ENCODE data around the gene SRGAP3.
"Not testable (repeated sequence)": the region's sequence is repeated elsewhere in the genome, so short reads cannot be mapped to it uniquely, and the experiment has no call there.

SRGAP3 gene

GRCh38 chr3:9087831-9088413 lies 161.5 kb downstream of the SRGAP3 start:
- no peak for DNase-seq (ENCODE audit: low spot score)

DNA sequence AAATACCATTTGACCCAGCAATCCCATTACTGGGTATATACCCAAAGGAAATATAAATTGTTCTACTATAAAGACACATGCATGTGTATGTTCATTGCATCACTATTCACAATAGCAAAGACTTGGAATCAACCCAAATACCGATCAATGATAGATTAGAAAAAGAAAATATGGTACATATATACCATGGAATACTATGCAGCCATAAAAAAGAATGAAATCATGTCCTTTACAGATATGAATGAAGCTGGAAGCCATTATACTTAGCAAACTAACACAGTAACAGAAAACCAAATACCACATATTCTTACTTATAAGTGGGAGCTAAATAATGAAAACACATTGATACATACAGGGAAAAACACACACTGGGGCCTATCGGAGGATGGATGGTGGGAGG lies 164.0 kb downstream of the SRGAP3 start:
- not testable (repeated sequence) for DNase-seq (ENCODE audit: low spot score)

DNA sequence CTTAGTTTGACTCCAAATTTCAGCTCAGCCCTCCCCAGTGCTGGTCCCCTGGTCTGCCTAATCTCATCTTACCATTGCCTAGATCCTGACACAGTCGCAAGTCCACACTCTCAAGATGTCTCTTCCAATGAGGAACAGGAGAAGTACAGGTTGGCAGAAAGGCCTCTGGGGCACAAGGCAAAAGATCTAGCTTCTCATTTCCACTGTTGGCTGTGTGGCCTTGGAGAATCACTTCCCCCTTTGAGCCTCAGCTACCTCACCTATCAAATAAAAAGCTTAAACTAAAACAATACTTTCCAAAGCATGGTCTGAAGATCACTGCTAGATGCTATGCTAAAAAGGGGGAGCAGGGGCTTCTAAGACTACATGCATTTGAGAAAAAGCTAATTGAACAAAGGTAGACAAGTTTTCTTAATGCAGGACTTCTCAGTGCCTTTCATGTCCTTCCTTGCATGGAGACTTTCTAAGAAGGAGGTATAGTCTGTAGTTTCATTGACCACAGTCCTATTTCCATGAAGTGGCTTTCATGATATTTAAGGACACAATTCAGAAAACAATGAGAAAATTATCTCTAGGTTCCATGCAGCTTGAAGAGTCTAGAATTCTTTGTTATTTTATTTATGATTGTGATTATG lies 168.1 kb downstream of the SRGAP3 start:
- no peak for DNase-seq (ENCODE audit: low spot score)

DNA sequence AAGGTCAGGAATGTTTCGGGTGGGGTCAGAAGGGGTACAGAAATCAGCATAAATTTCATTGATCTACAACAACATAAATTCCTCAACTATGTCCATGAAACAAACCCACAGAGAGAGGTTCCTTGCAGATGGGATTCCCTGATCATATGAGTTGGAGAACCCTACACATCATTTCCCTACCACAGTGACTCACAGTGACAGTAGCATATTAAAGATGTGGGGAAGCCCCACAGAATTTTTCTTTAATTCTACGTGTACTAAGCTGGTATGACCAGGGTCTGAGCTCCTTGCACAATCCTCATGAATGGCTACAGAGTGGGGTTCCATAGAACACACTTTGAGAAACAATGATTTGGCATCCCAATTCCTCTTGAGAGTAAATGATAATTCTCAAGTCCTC lies 169.3 kb downstream of the SRGAP3 start:
- DNase-seq (ENCODE audit: low spot score) = no peak

GRCh38 chr3:9079676-9080075 lies 169.8 kb downstream of the SRGAP3 start:
- no peak for DNase-seq (ENCODE audit: low spot score)

- no peak for DNase-seq (ENCODE audit: low spot score)
These were observed 170.7 kb downstream of the SRGAP3 start for GRCh38 chr3:9078561-9079240.

GRCh38 chr3:9077029-9077428 lies 172.4 kb downstream of the SRGAP3 start:
- DNase-seq (ENCODE audit: low spot score) = no peak

- no peak for DNase-seq (ENCODE audit: low spot score)
These were observed 173.7 kb downstream of the SRGAP3 start for GRCh38 chr3:9075762-9076161.

DNA sequence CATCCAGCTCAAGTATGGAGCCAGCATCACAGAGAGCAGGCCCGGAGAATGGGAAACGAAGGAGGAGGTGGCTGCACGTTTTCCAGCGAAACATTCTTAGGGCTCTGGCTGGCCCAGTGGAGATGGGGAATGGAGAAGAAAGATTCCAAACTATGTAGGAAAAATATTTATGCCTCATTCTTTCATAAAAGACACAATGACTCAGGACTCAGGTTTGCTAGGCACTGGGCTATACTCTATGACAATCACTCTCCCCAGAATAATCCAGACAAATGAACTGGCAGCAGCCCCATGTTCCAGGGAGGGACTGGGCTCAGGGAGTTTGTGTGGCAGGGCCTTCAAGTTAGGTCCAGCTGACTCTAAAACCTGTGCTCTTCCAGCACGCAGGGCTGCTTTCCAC lies 175.4 kb downstream of the SRGAP3 start:
- DNase-seq (ENCODE audit: low spot score) = no peak

GRCh38 chr3:9072667-9073009 lies 176.8 kb downstream of the SRGAP3 start:
- no peak for DNase-seq (ENCODE audit: low spot score)

DNA sequence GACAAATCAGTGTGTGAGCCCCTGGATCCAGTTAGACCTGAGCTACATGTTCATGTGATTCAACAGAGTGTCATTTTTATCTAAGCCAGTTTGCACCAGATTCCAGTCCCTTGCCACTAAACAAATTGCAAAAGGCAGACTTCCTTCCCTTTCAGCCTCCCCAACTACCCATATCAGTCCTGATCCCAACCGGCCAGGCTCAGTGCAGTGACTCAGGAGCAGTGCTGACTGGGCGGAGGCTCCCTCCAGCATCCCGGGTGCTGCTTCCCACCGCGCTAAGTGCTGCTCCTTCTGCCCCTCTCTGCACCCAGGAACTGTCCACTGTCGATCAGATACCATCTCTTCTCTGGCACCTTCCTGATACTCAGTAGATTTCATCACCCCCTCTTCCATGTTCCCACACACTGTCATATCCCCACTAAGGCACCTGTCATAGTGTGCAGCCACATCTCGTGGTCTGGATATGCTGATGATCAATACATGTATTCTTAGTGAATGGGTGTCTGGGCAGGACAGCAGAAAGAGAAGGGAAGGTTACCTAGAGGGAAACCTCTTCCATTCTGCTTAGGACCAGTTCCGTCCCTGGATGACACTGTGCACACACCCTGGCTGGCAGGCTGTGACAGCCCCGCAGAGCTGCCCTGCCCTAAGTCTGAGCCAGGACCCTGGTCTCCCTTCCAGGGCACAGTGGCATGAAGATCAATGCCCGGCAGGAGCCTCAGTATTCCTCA lies 177.3 kb downstream of the SRGAP3 start:
- DNase-seq (ENCODE audit: low spot score) = no peak

DNA sequence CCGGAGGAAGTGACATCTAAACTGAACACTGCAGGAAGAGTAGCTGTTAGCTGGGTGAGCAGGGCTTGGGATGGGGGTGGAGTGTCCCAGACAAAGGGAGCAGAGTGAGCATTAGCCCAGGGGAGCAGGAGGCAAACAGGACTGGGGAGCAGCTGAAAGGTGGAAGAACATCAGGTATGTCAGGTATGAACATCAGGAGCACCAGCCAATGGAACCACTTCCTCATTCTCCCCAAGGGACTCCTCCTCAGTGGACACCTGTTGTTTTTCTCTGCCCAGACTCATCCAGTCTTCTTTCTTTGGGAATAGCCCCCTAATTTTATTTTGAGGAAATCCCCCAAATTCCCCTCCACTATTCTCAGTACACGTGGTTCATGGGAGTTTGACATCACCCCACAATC lies 178.5 kb downstream of the SRGAP3 start:
- no peak for DNase-seq (ENCODE audit: low spot score)

DNA sequence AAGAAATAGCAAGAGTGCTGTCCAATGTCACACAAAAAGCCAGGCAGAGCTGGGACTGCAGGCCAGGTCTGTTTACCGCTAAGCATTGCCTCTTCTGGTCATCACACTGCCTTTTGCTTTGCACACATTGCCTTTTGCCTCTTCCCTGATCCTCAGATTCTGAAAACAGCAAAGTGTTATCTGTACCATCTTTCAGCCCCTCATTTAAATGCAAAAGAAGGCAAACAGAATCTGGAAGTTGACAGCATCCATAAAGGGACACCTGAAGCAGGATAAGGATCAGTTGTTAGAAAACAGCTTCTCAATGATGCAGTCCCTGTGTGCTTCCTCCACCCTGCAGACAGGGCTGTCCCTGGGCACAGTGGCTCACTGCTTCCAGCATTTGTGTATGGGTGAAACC lies 179.5 kb downstream of the SRGAP3 start:
- peak; percentile 92 for DNase-seq (ENCODE audit: low spot score)

DNA sequence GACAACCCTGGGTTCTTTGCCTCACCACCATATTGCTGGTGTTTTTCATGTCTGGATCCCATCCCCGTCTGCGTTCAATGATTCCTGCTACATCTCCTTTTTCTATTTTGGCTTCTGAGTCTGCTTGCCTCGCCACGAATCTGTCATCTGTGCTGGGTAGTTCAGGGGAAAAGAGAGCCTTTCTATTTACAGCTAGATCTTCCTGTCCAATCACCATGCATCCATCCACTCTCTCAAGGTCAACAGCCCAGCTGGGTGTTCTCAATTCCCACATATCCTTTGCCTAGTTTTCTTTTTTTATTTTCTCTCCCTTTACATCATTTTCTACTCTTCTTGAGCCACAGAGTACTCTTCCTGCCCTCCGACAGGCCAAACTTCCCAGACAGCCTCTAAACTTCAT lies 181.4 kb downstream of the SRGAP3 start:
- no peak for DNase-seq (ENCODE audit: low spot score)

GRCh38 chr3:9067352-9067975 lies 182.0 kb downstream of the SRGAP3 start:
- DNase-seq (ENCODE audit: low spot score) = peak; percentile 84

GRCh38 chr3:9066775-9067174 lies 182.7 kb downstream of the SRGAP3 start:
- DNase-seq (ENCODE audit: low spot score) = no peak

DNA sequence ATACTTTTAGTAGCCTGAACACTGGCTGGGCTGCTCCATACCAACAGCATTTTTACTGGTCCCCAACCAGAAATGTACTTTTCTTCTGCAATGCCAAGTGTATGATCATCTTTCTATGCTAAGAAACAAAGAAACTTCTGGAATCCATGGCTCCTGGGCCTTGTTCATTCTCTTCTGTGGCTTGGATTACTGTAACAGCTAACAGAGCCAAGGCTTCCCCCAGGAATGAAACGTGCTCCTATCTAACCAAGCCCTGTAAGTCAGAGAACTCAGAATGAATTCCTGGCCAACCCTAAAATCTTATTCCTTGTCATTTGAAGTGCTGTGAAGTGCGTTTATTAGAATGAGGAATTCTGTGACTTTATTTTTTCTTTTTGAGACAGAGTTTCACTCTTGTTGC lies 183.3 kb downstream of the SRGAP3 start:
- DNase-seq (ENCODE audit: low spot score) = no peak

DNA sequence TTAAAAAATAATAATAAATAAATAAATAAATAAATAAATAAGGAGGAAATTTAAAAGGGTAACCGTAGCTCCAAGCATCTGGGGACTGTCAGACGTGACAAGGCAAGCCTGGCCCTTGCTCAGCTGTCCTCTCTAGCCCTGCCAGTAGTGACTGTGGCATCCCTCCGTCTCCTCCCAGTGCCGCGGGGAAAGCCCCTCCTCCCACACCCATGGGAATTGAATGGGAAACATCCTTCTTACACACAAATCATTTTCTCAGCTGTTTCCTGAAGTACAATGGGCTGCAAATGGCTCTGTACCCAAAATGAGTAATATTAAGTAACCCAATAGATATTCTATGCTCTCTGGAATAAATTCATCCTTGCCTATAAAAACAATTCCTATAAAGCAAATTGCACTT lies 184.6 kb downstream of the SRGAP3 start:
- peak; percentile 54 for DNase-seq (ENCODE audit: low spot score)

- DNase-seq (ENCODE audit: low spot score) = no peak
These were observed 185.2 kb downstream of the SRGAP3 start for GRCh38 chr3:9064251-9064650.

DNA sequence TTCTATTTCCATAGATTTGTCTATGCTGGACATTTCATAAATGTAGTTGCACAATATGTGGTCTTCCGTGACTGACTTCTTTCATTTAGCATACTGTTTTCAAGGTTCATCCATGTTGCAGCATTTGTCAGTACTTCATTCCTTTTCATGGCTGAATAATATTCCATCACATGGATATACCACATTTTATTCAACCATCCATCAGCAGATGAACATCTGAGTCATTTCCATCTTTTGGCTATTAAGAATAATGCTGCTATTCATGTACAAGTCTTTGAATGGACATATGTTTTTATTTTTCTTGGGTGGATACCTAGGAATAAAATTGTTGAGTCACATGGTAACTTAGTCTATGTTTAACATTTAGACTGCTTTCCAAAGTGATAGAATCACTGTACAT lies 186.9 kb downstream of the SRGAP3 start:
- DNase-seq (ENCODE audit: low spot score) = no peak

- DNase-seq (ENCODE audit: low spot score) = no peak
These were observed 187.8 kb downstream of the SRGAP3 start for GRCh38 chr3:9061634-9062033.

Data from SK-N-DZ (cell line).